K562 (cell line): ENCODE results near the gene ALDH7A1. TPM values are rescaled to one million over a fixed set of nuclear protein-coding genes. Genes with fewer than 3 reads are reported as not detected.
A peak's percentile ranks its signal among the peaks of the same experiment; 100 is the strongest.

Experiments
- CEBPB ChIP-seq: fragments of 450-650 bp; IDR thresholded peaks from 2 replicates; pipeline ENCODE4 v1.6.1; 2016; ENCODE audit warnings: missing genetic modification characterization, missing compliant biosample characterization
- DMBX1 ChIP-seq: fragments of 250-450 bp; sonication (Bioruptor Pico); IDR thresholded peaks from 2 replicates; pipeline ENCODE4 v1.8.0; 2022; ENCODE audit warnings: inconsistent platforms, mild to moderate bottlenecking, moderate library complexity, borderline replicate concordance
- GABPA ChIP-seq: fragments of 200-800 bp; sonication (Bioruptor generic); conservative IDR thresholded peaks from 2 replicates; pipeline ENCODE4 v1.6.1; 2016; ENCODE audit warnings: low read depth, missing genetic modification characterization, missing compliant biosample characterization
- GATAD2A ChIP-seq: fragments of 450-650 bp; IDR thresholded peaks from 2 replicates; pipeline ENCODE4 v1.6.1; 2017
- HMG20A ChIP-seq: fragments of 450-650 bp; formaldehyde crosslinking; conservative IDR thresholded peaks from 2 replicates; pipeline ENCODE4 v1.4.0; 2020; ENCODE audit warnings: mild to moderate bottlenecking, mixed read lengths
- PCBP2 ChIP-seq: fragments of 200-400 bp; formaldehyde crosslinking; IDR thresholded peaks from 2 replicates; pipeline ENCODE4 v1.6.1; 2018; ENCODE audit warnings: low read length, low read depth, mild to moderate bottlenecking, moderate library complexity; ENCODE audit not compliant: poor library complexity, severe bottlenecking
- RFX1 ChIP-seq: fragments of 450-650 bp; IDR thresholded peaks from 2 replicates; pipeline ENCODE4 v1.6.1; 2016; ENCODE audit warnings: mild to moderate bottlenecking, moderate library complexity
- SIN3A ChIP-seq, 2 experiments: fragments of 150-350 bp in 1 of 2; IDR thresholded peaks; 2 replicates each; pipeline ENCODE4 v1.6.1; 2011 to 2016; ENCODE audit warnings: borderline replicate concordance in 2 of 2, low read depth in 2 of 2, low read length in 2 of 2, mild to moderate bottlenecking in 2 of 2, moderate library complexity in 2 of 2; ENCODE audit not compliant: control insufficient read depth in 1 of 2
- SREBF1 ChIP-seq: fragments of 150-350 bp; IDR thresholded peaks from 2 replicates; pipeline ENCODE4 v1.6.1; 2014; ENCODE audit warnings: antibody characterized with exemption, low read depth, low read length, borderline replicate concordance
- SRSF1 ChIP-seq: fragments of 200-400 bp; formaldehyde crosslinking; IDR thresholded peaks from 2 replicates; pipeline ENCODE4 v1.6.1; 2017; ENCODE audit warnings: mild to moderate bottlenecking, low read depth, low read length, moderate library complexity
- ZNF121 ChIP-seq: sonication (generic); formaldehyde crosslinking; conservative IDR thresholded peaks from 2 replicates; pipeline ENCODE4 v1.8.0; 2022; ENCODE audit warnings: missing genetic modification reagents
- ZNF324 ChIP-seq: fragments of 250-450 bp; sonication (Bioruptor Pico); IDR thresholded peaks from 2 replicates; pipeline ENCODE4 v1.4.0; 2020; ENCODE audit warnings: mild to moderate bottlenecking
- polyA plus RNA-seq, 8 experiments: library from polyadenylated mRNA; depleted of rRNA in 4 of 8; stranded (reverse) in 5 of 8; unstranded in 3 of 8; fragments of >200 nt; fragmentation: Nextera tagmentation in 2 of 8; fragmentation: Illumina TruSeq in 1 of 8; extraction: Ambion mirVana in 2 of 8; extraction: Trizol in 1 of 8; gene quantifications; 2 replicates each; pipeline versions ENCODE4 v1.2.1 to v1.2.3, GENCODE V29; 2011 to 2014; ENCODE audit warnings: inconsistent platforms in 1 of 8, missing spikeins in 1 of 8
- total RNA-seq, 7 experiments: library from RNA; depleted of rRNA in 6 of 7; stranded (reverse); fragments of >200 nt in 6 of 7; fragmentation: Illumina TruSeq in 2 of 7; extraction: Trizol in 2 of 7; gene quantifications; 2 replicates each; pipeline versions ENCODE4 v1.2.1 to v1.2.3, GENCODE V29; 2011 to 2021; ENCODE audit warnings: low replicate concordance in 1 of 7
- TF ChIP-seq, protein P1 (sequence below): fragments of 200-800 bp; sonication (Bioruptor generic); IDR thresholded peaks from 2 replicates; pipeline ENCODE4 v1.6.1; 2016; ENCODE audit warnings: missing genetic modification characterization, missing compliant biosample characterization
- TF ChIP-seq, protein P2 (sequence below): fragments of 450-650 bp; IDR thresholded peaks from 2 replicates; pipeline ENCODE4 v1.6.1; 2016; ENCODE audit warnings: low read depth, mild to moderate bottlenecking, moderate library complexity
- TF ChIP-seq, protein P3 (sequence below), 2 experiments: fragments of 150-350 bp in 1 of 2; IDR thresholded peaks; 2 replicates each; pipeline ENCODE4 v1.6.1; 2012 to 2016; ENCODE audit warnings: low read depth in 2 of 2, low read length in 2 of 2, mild to moderate bottlenecking in 1 of 2, moderate library complexity in 1 of 2
- TF ChIP-seq, protein P4 (sequence below): fragments of 450-650 bp; IDR thresholded peaks from 2 replicates; pipeline ENCODE4 v1.6.1; 2016
- TF ChIP-seq, protein P5 (sequence below): sonication (generic); formaldehyde crosslinking; IDR thresholded peaks from 2 replicates; pipeline ENCODE4 v1.9.0; 2022; ENCODE audit warnings: mild to moderate bottlenecking, missing genetic modification reagents

Gene ALDH7A1
- total and polyA plus RNA-seq, 9 of the 15 experiments (the other 6 are each of a cell fraction or from before 2014, with no cell fraction given), result 0.04 to 0.49 TPM; not detected in 7

DNA sequence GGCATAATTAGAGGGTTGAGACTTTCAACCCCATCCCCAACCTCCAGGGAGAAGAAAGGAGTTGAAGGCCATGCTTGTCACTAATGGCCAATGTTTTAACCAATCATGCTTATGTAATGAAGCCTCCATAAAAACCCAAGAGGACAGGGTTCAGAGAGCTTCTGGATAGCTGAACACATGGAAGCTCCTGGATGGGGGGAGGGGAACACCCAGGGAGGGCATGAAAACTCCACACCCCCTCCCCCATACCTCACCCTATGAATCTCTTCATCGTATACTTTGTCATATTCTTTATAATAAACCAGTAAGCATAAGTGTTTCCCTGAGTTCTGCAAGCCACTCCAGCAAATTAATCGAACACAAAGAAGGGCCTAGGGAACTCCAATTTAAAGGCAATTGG lies 81.7 kb downstream of the ALDH7A1 start (continued):
- TF ChIP-seq PCBP2, result no peak
- TF ChIP-seq RFX1, result no peak
- TF ChIP-seq ZNF121 (CRISPR knock-in tag), result no peak
- TF ChIP-seq SREBF1, result no peak
- TF ChIP-seq, protein P1, sequence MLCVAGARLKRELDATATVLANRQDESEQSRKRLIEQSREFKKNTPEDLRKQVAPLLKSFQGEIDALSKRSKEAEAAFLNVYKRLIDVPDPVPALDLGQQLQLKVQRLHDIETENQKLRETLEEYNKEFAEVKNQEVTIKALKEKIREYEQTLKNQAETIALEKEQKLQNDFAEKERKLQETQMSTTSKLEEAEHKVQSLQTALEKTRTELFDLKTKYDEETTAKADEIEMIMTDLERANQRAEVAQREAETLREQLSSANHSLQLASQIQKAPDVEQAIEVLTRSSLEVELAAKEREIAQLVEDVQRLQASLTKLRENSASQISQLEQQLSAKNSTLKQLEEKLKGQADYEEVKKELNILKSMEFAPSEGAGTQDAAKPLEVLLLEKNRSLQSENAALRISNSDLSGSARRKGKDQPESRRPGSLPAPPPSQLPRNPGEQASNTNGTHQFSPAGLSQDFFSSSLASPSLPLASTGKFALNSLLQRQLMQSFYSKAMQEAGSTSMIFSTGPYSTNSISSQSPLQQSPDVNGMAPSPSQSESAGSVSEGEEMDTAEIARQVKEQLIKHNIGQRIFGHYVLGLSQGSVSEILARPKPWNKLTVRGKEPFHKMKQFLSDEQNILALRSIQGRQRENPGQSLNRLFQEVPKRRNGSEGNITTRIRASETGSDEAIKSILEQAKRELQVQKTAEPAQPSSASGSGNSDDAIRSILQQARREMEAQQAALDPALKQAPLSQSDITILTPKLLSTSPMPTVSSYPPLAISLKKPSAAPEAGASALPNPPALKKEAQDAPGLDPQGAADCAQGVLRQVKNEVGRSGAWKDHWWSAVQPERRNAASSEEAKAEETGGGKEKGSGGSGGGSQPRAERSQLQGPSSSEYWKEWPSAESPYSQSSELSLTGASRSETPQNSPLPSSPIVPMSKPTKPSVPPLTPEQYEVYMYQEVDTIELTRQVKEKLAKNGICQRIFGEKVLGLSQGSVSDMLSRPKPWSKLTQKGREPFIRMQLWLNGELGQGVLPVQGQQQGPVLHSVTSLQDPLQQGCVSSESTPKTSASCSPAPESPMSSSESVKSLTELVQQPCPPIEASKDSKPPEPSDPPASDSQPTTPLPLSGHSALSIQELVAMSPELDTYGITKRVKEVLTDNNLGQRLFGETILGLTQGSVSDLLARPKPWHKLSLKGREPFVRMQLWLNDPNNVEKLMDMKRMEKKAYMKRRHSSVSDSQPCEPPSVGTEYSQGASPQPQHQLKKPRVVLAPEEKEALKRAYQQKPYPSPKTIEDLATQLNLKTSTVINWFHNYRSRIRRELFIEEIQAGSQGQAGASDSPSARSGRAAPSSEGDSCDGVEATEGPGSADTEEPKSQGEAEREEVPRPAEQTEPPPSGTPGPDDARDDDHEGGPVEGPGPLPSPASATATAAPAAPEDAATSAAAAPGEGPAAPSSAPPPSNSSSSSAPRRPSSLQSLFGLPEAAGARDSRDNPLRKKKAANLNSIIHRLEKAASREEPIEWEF (CRISPR knock-in tag), result 0 out of 2 replicates have a peak, but pooled peaks have one; percentile 30
- TF ChIP-seq, protein P2, sequence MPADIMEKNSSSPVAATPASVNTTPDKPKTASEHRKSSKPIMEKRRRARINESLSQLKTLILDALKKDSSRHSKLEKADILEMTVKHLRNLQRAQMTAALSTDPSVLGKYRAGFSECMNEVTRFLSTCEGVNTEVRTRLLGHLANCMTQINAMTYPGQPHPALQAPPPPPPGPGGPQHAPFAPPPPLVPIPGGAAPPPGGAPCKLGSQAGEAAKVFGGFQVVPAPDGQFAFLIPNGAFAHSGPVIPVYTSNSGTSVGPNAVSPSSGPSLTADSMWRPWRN, result no peak
- TF ChIP-seq DMBX1 (CRISPR knock-in tag), result peak; percentile 58; the same call in 1 of the 2 replicates
- TF ChIP-seq GATAD2A, result no peak
- TF ChIP-seq GABPA (tag), result no peak
- TF ChIP-seq ZNF324, result no peak
- TF ChIP-seq HMG20A, result no peak
- TF ChIP-seq SIN3A (IDR thresholded peaks at IDR 0.05; ENCODE audit: borderline replicate concordance in 2 of 2, control insufficient read depth in 1 of 2, low read depth in 2 of 2, low read length in 2 of 2), result no peak
- no peak for TF ChIP-seq SRSF1
- TF ChIP-seq CEBPB, result no peak
- TF ChIP-seq, protein P3, sequence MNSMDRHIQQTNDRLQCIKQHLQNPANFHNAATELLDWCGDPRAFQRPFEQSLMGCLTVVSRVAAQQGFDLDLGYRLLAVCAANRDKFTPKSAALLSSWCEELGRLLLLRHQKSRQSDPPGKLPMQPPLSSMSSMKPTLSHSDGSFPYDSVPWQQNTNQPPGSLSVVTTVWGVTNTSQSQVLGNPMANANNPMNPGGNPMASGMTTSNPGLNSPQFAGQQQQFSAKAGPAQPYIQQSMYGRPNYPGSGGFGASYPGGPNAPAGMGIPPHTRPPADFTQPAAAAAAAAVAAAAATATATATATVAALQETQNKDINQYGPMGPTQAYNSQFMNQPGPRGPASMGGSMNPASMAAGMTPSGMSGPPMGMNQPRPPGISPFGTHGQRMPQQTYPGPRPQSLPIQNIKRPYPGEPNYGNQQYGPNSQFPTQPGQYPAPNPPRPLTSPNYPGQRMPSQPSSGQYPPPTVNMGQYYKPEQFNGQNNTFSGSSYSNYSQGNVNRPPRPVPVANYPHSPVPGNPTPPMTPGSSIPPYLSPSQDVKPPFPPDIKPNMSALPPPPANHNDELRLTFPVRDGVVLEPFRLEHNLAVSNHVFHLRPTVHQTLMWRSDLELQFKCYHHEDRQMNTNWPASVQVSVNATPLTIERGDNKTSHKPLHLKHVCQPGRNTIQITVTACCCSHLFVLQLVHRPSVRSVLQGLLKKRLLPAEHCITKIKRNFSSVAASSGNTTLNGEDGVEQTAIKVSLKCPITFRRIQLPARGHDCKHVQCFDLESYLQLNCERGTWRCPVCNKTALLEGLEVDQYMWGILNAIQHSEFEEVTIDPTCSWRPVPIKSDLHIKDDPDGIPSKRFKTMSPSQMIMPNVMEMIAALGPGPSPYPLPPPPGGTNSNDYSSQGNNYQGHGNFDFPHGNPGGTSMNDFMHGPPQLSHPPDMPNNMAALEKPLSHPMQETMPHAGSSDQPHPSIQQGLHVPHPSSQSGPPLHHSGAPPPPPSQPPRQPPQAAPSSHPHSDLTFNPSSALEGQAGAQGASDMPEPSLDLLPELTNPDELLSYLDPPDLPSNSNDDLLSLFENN (IDR thresholded peaks at IDR 0.05; ENCODE audit: low read depth in 2 of 2, low read length in 2 of 2), result no peak
- TF ChIP-seq, protein P4, sequence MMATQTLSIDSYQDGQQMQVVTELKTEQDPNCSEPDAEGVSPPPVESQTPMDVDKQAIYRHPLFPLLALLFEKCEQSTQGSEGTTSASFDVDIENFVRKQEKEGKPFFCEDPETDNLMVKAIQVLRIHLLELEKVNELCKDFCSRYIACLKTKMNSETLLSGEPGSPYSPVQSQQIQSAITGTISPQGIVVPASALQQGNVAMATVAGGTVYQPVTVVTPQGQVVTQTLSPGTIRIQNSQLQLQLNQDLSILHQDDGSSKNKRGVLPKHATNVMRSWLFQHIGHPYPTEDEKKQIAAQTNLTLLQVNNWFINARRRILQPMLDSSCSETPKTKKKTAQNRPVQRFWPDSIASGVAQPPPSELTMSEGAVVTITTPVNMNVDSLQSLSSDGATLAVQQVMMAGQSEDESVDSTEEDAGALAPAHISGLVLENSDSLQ, result no peak
- TF ChIP-seq, protein P5, sequence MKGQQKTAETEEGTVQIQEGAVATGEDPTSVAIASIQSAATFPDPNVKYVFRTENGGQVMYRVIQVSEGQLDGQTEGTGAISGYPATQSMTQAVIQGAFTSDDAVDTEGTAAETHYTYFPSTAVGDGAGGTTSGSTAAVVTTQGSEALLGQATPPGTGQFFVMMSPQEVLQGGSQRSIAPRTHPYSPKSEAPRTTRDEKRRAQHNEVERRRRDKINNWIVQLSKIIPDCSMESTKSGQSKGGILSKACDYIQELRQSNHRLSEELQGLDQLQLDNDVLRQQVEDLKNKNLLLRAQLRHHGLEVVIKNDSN (CRISPR knock-in tag), result no peak
